B cell (primary cell): ENCODE results near the gene DNASE1L3. TPM values are rescaled to one million over a fixed set of nuclear protein-coding genes. Genes with fewer than 3 reads are reported as not detected.

Experiments
- ATAC-seq: fragments of 200-7000 bp; cut with Tn5 transposase; one replicate; pipeline ENCODE4 v1.10.0; 2021; ENCODE audit warnings: low read depth, mild to moderate bottlenecking, moderate number of reproducible peaks, moderate library complexity
- CTCF ChIA-PET: fragments of 350-600 bp; sonication (Branson Sonifier 250); formaldehyde crosslinking; loops from one replicate; lab custom pipeline; 2021; ENCODE audit warnings: antibody characterized with exemption, inconsistent platforms; lab: Charles Lee
- POLR2A ChIA-PET: fragments of 350-600 bp; sonication (Branson Sonifier 250); formaldehyde crosslinking; loops from one replicate; lab custom pipeline; 2021; ENCODE audit warnings: antibody characterized with exemption; lab: Charles Lee
- DNase-seq: peaks from one replicate; pipeline ENCODE4 v3.0.0; 2013
- H2AFZ ChIP-seq: 2 replicates; pipeline ENCODE4 v1.6.1; 2012; ENCODE audit warnings: mild to moderate bottlenecking, low read depth, low read length; ENCODE audit not compliant: insufficient read depth, poor library complexity, severe bottlenecking
- H3K27ac ChIP-seq, 2 donors: 1 replicate in 1 of 2; 2 replicates in 1 of 2; pipeline ENCODE4 v1.5.1; 2012 to 2013; ENCODE audit warnings: low read length in 2 of 2, mild to moderate bottlenecking in 2 of 2, moderate library complexity in 1 of 2
- H3K27me3 ChIP-seq, 4 experiments: fragments of 200-600 bp in 1 of 4; sonication (generic) in 1 of 4; replicated peaks in 1 of 4; 1 replicate in 2 of 4; 2 replicates in 2 of 4; pipeline versions ENCODE4 v1.6.1 to v1.7.0; 2013 to 2016; ENCODE audit warnings: low read length in 3 of 4, mild to moderate bottlenecking in 2 of 4, mixed read lengths in 1 of 4, moderate library complexity in 1 of 4; ENCODE audit not compliant: insufficient read depth in 4 of 4, control insufficient read depth in 3 of 4; ENCODE audit errors: control extremely low read depth in 1 of 4
- H3K36me3 ChIP-seq, 2 experiments: replicated peaks in 1 of 2; 1 replicate in 1 of 2; 2 replicates in 1 of 2; pipeline versions ENCODE4 v1.6.1 to v1.7.1; 2013; ENCODE audit warnings: low read length in 1 of 2; ENCODE audit not compliant: insufficient read depth in 2 of 2, control insufficient read depth in 1 of 2; ENCODE audit errors: control extremely low read depth in 1 of 2, extremely low read depth in 1 of 2
- H3K4me1 ChIP-seq, 2 donors: fragments of 200-600 bp in 1 of 2; sonication (generic) in 1 of 2; 1 replicate in 1 of 2; 2 replicates in 1 of 2; pipeline versions ENCODE4 v1.5.1 to v1.6.1; 2013 to 2017; ENCODE audit warnings: low read length in 2 of 2; ENCODE audit not compliant: control insufficient read depth in 2 of 2, insufficient read depth in 2 of 2
- H3K4me2 ChIP-seq: replicated peaks from 2 replicates; pipeline ENCODE3; 2012; ENCODE audit warnings: mild to moderate bottlenecking, low read depth, low read length; ENCODE audit not compliant: poor library complexity, severe bottlenecking
- H3K4me3 ChIP-seq, 5 experiments: fragments of 200-600 bp in 1 of 5; sonication (generic) in 1 of 5; 1 replicate in 3 of 5; 2 replicates in 2 of 5; pipeline versions ENCODE4 v1.5.1 to v1.7.0; 2011 to 2016; ENCODE audit warnings: low read length in 4 of 5, mild to moderate bottlenecking in 4 of 5, low read depth in 2 of 5, control low read depth in 1 of 5, moderate library complexity in 1 of 5; ENCODE audit not compliant: insufficient read depth in 1 of 5; ENCODE audit errors: control extremely low read depth in 1 of 5, extremely low read depth in 1 of 5
- H3K79me2 ChIP-seq: fragments of 200-600 bp; sonication (generic); one replicate; pipeline ENCODE4 v1.6.0; 2016; ENCODE audit warnings: low read length; ENCODE audit not compliant: control insufficient read depth, insufficient read depth
- H3K9ac ChIP-seq: fragments of 200-600 bp; sonication (generic); 2 replicates; pipeline ENCODE4 v1.6.1; 2017; ENCODE audit warnings: mild to moderate bottlenecking, low read length, moderate library complexity
- H3K9me3 ChIP-seq, 3 donors: one replicate each; pipeline versions ENCODE4 v1.6.1 to v1.7.1; 2013; ENCODE audit warnings: low read length in 2 of 3; ENCODE audit not compliant: control insufficient read depth in 2 of 3, insufficient read depth in 1 of 3; ENCODE audit errors: control extremely low read depth in 1 of 3
- H4K20me1 ChIP-seq: 2 replicates; pipeline ENCODE4 v1.6.0; 2012; ENCODE audit warnings: mild to moderate bottlenecking, low read length; ENCODE audit not compliant: insufficient read depth, control insufficient read depth, poor library complexity, severe bottlenecking
- H3K27ac Mint-ChIP-seq: one replicate; pipeline ENCODE4 v1.8.0; 2021; ENCODE audit warnings: mixed read lengths
- H3K27me3 Mint-ChIP-seq: one replicate; pipeline ENCODE4 v1.8.0; 2021; ENCODE audit warnings: mixed read lengths
- H3K4me1 Mint-ChIP-seq: one replicate; pipeline ENCODE4 v1.8.0; 2021; ENCODE audit warnings: mixed read lengths
- H3K4me3 Mint-ChIP-seq: one replicate; pipeline ENCODE4 v1.8.0; 2021; ENCODE audit warnings: mixed read lengths
- H3K9me3 Mint-ChIP-seq: one replicate; pipeline ENCODE4 v1.8.0; 2022; ENCODE audit warnings: mixed read lengths; ENCODE audit not compliant: insufficient read depth
- EZH2 ChIP-seq: IDR thresholded peaks from 2 replicates; pipeline ENCODE4 v1.6.1; 2012; ENCODE audit warnings: borderline replicate concordance, low read depth, mild to moderate bottlenecking, moderate library complexity, low read length; ENCODE audit not compliant: insufficient read depth, poor library complexity, severe bottlenecking
- WGBS: methylation state at CpG from one replicate; pipeline ENCODE4 v1.1.5; 2013; ENCODE audit warnings: missing lambda C conversion rate; ENCODE audit not compliant: insufficient coverage; 5-methylcytosine and 5-hydroxymethylcytosine counted together
- intact Hi-C: fragments of 100-400 bp; cut with micrococcal nuclease; formaldehyde crosslinking; loops from one replicate; pipeline ENCODE4 v1.10.0; 2022
- polyA plus RNA-seq: library from polyadenylated mRNA; depleted of rRNA; stranded (reverse); fragments of >200 nt; gene quantifications from 2 replicates; pipeline ENCODE4 v1.2.3, GENCODE V29; 2012
- total RNA-seq, 2 donors: library from RNA; stranded (reverse); fragments of 120-200 nt in 1 of 2; gene quantifications; 1 replicate in 1 of 2; 2 replicates in 1 of 2; pipeline versions ENCODE4 v1.2.3 to v1.2.4, GENCODE V29; 2013 to 2022
- TF ChIP-seq, protein P1 (sequence below): fragments of 200-600 bp; IDR thresholded peaks from one replicate; pipeline ENCODE4 v1.8.0; 2022; ENCODE audit warnings: antibody characterized with exemption, mild to moderate bottlenecking

DNASE1L3 gene
- total and polyA plus RNA-seq, 2 donors (not counting 1 experiment from before 2014, with no cell fraction given): 0.39 to 2.6 TPM

DNA sequence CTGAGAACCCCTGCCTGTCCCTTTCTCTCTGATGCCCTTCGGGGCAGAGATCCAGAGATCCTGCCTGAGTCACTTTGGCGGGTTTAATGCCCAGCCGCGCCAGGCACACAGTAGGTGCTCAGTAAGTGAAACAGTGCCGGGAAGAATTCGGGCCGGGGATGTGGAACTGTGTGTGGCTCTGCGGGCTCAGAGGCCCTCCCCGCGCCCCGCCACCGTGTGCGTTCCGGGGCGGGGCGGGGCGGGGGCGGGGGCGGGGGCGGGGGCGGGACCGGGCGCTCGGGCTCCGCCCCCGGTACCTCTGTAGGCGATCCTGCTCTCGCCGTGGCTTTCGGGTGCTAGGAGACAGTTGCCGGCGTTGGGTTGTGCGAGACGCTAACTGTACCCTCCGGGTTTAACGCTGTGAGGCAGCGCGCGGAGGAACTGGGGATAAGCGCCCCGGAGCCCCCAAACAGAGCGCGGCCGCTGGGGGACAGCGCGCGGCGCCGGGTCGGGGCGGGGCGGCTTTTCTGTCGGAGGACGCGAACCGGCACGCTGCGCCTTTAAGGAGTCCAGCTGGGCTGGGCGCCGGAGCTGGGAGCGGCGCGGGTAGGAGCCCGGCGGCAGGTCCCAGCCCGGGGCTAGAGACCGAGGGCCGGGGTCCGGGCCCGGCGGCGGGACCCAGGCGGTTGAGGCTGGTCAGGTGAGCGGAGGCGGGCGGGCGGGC is 26.6 kb upstream of the DNASE1L3 start, which contains the start of gene ABHD6:
TSS of gene ABHD6 (plus strand) at position 555 of the 703 bp plus-strand sequence. CDS start 18,795 bp downstream, outside the sequence.
- no peaks in the 10 kb centered on the region for H3K27me3 ChIP-seq
- ChIA-PET CTCF (interaction anchor here (0.8 to 3.8 kb wide), 11 partner anchors 10 to 393 kb away, joined by 3 to 17 read pairs (median 6); partner anchors contain the start of genes HTD2 and RPP14), POLR2A (interaction anchor here (0.5 to 1.5 kb wide), 7 partner anchors 14 to 124 kb away, joined by 3 to 9 read pairs (median 6); partner anchors contain the start of genes HTD2 and RPP14)
- H3K4me3 ChIP-seq: peak within 1 kb of the TSS; percentile 51 to 96 (median 93)
- peak within 1 kb of the TSS; percentile 63 to 86 for H3K27ac ChIP-seq
- peaks cover 41 to 48% of the 10 kb centered on the region in 2 donors for H3K4me1 ChIP-seq
- peak within 1 kb of the TSS; percentile 97 for H3K4me3 Mint-ChIP-seq
- under 1% methylated on average over 71 of the region's 77 CpGs for WGBS
- H3K27me3 Mint-ChIP-seq: no peaks in the 10 kb centered on the region
- H3K9ac ChIP-seq: peak within 1 kb of the TSS; percentile 88
- H3K9me3 Mint-ChIP-seq: no peaks in the 10 kb centered on the region
- H3K36me3 ChIP-seq: no peaks in the 10 kb centered on the region
- peaks cover 6% of the 10 kb centered on the region for H4K20me1 ChIP-seq
- peak within 1 kb of the TSS; percentile 99 for H2AFZ ChIP-seq
- peak within 1 kb of the TSS; percentile 97 for H3K4me2 ChIP-seq
- H3K9me3 ChIP-seq: no peaks in the 10 kb centered on the region
- DNase-seq: peak; percentile 93
- peaks cover 53% of the 10 kb centered on the region for H3K79me2 ChIP-seq
- peaks cover 70% of the 10 kb centered on the region for H3K4me1 Mint-ChIP-seq
- intact Hi-C loops: loop anchor here (1.0 to 10.0 kb wide), 6 partner anchors 41 to 543 kb away; partner anchors contain the start of genes DENND6A, HTD2, KCTD6 and PDHB
- ATAC-seq: peak; percentile 75
- TF ChIP-seq, protein P1, sequence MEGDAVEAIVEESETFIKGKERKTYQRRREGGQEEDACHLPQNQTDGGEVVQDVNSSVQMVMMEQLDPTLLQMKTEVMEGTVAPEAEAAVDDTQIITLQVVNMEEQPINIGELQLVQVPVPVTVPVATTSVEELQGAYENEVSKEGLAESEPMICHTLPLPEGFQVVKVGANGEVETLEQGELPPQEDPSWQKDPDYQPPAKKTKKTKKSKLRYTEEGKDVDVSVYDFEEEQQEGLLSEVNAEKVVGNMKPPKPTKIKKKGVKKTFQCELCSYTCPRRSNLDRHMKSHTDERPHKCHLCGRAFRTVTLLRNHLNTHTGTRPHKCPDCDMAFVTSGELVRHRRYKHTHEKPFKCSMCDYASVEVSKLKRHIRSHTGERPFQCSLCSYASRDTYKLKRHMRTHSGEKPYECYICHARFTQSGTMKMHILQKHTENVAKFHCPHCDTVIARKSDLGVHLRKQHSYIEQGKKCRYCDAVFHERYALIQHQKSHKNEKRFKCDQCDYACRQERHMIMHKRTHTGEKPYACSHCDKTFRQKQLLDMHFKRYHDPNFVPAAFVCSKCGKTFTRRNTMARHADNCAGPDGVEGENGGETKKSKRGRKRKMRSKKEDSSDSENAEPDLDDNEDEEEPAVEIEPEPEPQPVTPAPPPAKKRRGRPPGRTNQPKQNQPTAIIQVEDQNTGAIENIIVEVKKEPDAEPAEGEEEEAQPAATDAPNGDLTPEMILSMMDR: peak; percentile 15
- no peak for TF ChIP-seq EZH2
- peak within 1 kb of the TSS; percentile 94 for H3K27ac Mint-ChIP-seq
